Measurements from ENCODE around the gene GSG1. TPM values are rescaled to one million over a fixed set of nuclear protein-coding genes. Genes with fewer than 3 reads are reported as not detected.

GSG1 gene
- total RNA-seq, 1 experiment from 2014 or later = 0.22 TPM

GRCh38 chr12:13144266-13144828 lies 40.9 kb upstream of the GSG1 start:
- no peak overlapping the region for H4K8ac ChIP-seq (replicated peaks; ENCODE audit: insufficient read length, low read depth, low read length)
- no peak for TF ChIP-seq CTCF (conservative IDR thresholded peaks at IDR 0.05)
- no peak overlapping the region for H2BK12ac ChIP-seq (ENCODE audit: insufficient read length, low read depth, low read length)
- no peak overlapping the region for H2AK5ac ChIP-seq (ENCODE audit: insufficient read length, low read length)
- H4K91ac ChIP-seq (ENCODE audit: insufficient read length, low read depth, low read length) = no peak overlapping the region
- H3K4ac ChIP-seq (ENCODE audit: low read depth, low read length) = no peak overlapping the region
- no peak overlapping the region for H3K4me3 Mint-ChIP-seq
- H3K79me1 ChIP-seq (ENCODE audit: insufficient read depth, low read depth, low read length, poor library complexity, severe bottlenecking) = no peaks in the 10 kb centered on the region
- H2AFZ ChIP-seq (ENCODE audit: low read length) = no peak overlapping the region
- no peaks in the 10 kb centered on the region for H3K4me1 ChIP-seq (ENCODE audit: insufficient read depth, low read length)
- no peaks in the 10 kb centered on the region for H3K79me2 ChIP-seq (ENCODE audit: insufficient read depth, low read length)
- H3K56ac ChIP-seq (ENCODE audit: insufficient read length, low read depth, low read length) = no peak overlapping the region
- H4K5ac ChIP-seq (ENCODE audit: insufficient read length, low read depth, low read length) = no peak overlapping the region
- H3K4me2 ChIP-seq (ENCODE audit: insufficient read depth, insufficient read length, low read length) = no peak overlapping the region
- H3K36me3 Mint-ChIP-seq (ENCODE audit: insufficient read depth in 1 of 3, low read depth in 3 of 3) = no peaks in the 10 kb centered on the region
- no peaks in the 10 kb centered on the region for H3K9me3 Mint-ChIP-seq
- no peaks in the 10 kb centered on the region; the same call in 1 of the 2 replicates for H3K27me3 Mint-ChIP-seq (ENCODE audit: low read depth)
- H2BK5ac ChIP-seq (ENCODE audit: insufficient read length, low read length) = no peak overlapping the region
- no peaks in the 10 kb centered on the region for H3K4me1 Mint-ChIP-seq
- no peaks in the 10 kb centered on the region for H3K27me3 ChIP-seq (ENCODE audit: insufficient read depth, low read length)
- H3K23me2 ChIP-seq (ENCODE audit: insufficient read length, low read depth, low read length, poor library complexity, severe bottlenecking) = no peaks in the 10 kb centered on the region
- H3K9ac ChIP-seq (ENCODE audit: extremely low read depth, insufficient read length, low read length) = no peak overlapping the region
- WGBS (ENCODE audit: extremely low coverage, insufficient read length, low lambda C conversion rate) = no CpG with 5 or more reads among the region's 2 CpGs
- H2BK20ac ChIP-seq (ENCODE audit: low read depth, low read length, poor library complexity, severe bottlenecking) = no peak overlapping the region
- no peak overlapping the region for H2BK120ac ChIP-seq (ENCODE audit: low read depth, low read length, poor library complexity, severe bottlenecking)
- no peak overlapping the region for H2BK15ac ChIP-seq (ENCODE audit: low read depth, low read length)
- no peak overlapping the region for H3K27ac Mint-ChIP-seq
- H3K14ac ChIP-seq (ENCODE audit: insufficient read depth, low read length) = no peak overlapping the region
- no peak for DNase-seq
- no peak overlapping the region for H3K27ac ChIP-seq (ENCODE audit: insufficient read length, low read depth, low read length)
- H3K9me3 ChIP-seq (ENCODE audit: control insufficient read depth, low read depth, low read length) = no peaks in the 10 kb centered on the region
- H3K18ac ChIP-seq (ENCODE audit: insufficient read length, low read depth, low read length) = no peak overlapping the region
- H4K20me1 ChIP-seq (ENCODE audit: control insufficient read depth, insufficient read depth, insufficient read length) = no peaks in the 10 kb centered on the region
- no peak overlapping the region for H3K23ac ChIP-seq (ENCODE audit: insufficient read length, low read depth, low read length)
- no peak overlapping the region for H3T11ph ChIP-seq (ENCODE audit: low read length)
